HL-60 (cell line): Measurements from ENCODE around the gene ZSCAN30.

Source experiments
- DNase-seq, 2 experiments: peaks; one replicate each; pipeline ENCODE4 v3.0.0-alpha.2; 2010 to 2020; ENCODE audit warnings: low read depth in 1 of 2, low spot score in 1 of 2
- H3K27ac ChIP-seq: fragments of 250-450 bp; sonication (Bioruptor Pico); replicated peaks from 2 replicates; pipeline ENCODE4 v1.5.1; 2020; ENCODE audit warnings: mild to moderate bottlenecking, moderate library complexity
- H3K27me3 ChIP-seq: fragments of 250-450 bp; sonication (Bioruptor Pico); 2 replicates; pipeline ENCODE4 v1.5.1; 2021; ENCODE audit warnings: mild to moderate bottlenecking, moderate library complexity; ENCODE audit not compliant: insufficient read depth, poor library complexity, severe bottlenecking
- H3K4me3 ChIP-seq: replicated peaks from 2 replicates; pipeline ENCODE4 v1.5.1; 2011; ENCODE audit warnings: mild to moderate bottlenecking, control low read depth, low read length; ENCODE audit not compliant: insufficient read depth
- GABPA ChIP-seq: IDR thresholded peaks from 2 replicates; pipeline ENCODE4 v1.6.1; 2012; ENCODE audit warnings: low read depth
- POLR2AphosphoS5 ChIP-seq: IDR thresholded peaks from 2 replicates; pipeline ENCODE4 v1.6.1; 2012; ENCODE audit warnings: low read depth
- SPI1 ChIP-seq: IDR thresholded peaks from 2 replicates; pipeline ENCODE4 v1.6.1; 2012; ENCODE audit warnings: low read depth, mild to moderate bottlenecking, borderline replicate concordance
- TF ChIP-seq, protein P1 (sequence below): IDR thresholded peaks from one replicate; pipeline ENCODE4 v1.5.1; 2011; ENCODE audit warnings: low read length, control low read depth, inconsistent platforms; ENCODE audit not compliant: insufficient read depth
- TF ChIP-seq, protein P2 (sequence below): IDR thresholded peaks from 2 replicates; pipeline ENCODE4 v1.6.1; 2012; ENCODE audit warnings: low read depth; ENCODE audit not compliant: insufficient replicate concordance

The ZSCAN30 gene

DNA sequence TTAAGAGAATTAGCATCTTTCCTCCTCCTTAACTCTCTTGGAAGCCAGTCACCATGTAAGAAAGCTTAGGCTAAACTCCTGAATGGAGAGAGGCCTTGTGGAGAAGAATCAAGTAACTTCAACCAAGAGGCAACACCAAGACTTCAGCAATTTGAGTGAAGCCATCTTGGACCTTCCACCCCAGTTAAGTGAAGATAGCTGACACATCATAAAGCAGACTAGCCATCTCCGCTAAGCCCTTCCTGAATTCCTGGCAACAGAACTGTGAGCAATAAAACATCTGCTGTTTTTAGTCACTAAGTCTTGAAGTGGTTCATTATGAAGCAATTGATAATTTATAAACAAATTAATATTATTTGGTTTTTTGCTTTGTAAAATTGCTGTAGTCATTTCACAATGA is 50.7 kb downstream of the ZSCAN30 start:
- Histone ChIP-seq H3K27me3 (no peaks in the 10 kb centered on the region), H3K27ac (no peak overlapping the region), H3K4me3 (no peak overlapping the region)
- DNase-seq: no peak
- TF ChIP-seq GABPA: no peak
- no peak for TF ChIP-seq SPI1
- TF ChIP-seq, protein P1, sequence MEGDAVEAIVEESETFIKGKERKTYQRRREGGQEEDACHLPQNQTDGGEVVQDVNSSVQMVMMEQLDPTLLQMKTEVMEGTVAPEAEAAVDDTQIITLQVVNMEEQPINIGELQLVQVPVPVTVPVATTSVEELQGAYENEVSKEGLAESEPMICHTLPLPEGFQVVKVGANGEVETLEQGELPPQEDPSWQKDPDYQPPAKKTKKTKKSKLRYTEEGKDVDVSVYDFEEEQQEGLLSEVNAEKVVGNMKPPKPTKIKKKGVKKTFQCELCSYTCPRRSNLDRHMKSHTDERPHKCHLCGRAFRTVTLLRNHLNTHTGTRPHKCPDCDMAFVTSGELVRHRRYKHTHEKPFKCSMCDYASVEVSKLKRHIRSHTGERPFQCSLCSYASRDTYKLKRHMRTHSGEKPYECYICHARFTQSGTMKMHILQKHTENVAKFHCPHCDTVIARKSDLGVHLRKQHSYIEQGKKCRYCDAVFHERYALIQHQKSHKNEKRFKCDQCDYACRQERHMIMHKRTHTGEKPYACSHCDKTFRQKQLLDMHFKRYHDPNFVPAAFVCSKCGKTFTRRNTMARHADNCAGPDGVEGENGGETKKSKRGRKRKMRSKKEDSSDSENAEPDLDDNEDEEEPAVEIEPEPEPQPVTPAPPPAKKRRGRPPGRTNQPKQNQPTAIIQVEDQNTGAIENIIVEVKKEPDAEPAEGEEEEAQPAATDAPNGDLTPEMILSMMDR: no peak
- TF ChIP-seq, protein P2, sequence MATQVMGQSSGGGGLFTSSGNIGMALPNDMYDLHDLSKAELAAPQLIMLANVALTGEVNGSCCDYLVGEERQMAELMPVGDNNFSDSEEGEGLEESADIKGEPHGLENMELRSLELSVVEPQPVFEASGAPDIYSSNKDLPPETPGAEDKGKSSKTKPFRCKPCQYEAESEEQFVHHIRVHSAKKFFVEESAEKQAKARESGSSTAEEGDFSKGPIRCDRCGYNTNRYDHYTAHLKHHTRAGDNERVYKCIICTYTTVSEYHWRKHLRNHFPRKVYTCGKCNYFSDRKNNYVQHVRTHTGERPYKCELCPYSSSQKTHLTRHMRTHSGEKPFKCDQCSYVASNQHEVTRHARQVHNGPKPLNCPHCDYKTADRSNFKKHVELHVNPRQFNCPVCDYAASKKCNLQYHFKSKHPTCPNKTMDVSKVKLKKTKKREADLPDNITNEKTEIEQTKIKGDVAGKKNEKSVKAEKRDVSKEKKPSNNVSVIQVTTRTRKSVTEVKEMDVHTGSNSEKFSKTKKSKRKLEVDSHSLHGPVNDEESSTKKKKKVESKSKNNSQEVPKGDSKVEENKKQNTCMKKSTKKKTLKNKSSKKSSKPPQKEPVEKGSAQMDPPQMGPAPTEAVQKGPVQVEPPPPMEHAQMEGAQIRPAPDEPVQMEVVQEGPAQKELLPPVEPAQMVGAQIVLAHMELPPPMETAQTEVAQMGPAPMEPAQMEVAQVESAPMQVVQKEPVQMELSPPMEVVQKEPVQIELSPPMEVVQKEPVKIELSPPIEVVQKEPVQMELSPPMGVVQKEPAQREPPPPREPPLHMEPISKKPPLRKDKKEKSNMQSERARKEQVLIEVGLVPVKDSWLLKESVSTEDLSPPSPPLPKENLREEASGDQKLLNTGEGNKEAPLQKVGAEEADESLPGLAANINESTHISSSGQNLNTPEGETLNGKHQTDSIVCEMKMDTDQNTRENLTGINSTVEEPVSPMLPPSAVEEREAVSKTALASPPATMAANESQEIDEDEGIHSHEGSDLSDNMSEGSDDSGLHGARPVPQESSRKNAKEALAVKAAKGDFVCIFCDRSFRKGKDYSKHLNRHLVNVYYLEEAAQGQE: no peak
- no peak for TF ChIP-seq POLR2AphosphoS5

DNA sequence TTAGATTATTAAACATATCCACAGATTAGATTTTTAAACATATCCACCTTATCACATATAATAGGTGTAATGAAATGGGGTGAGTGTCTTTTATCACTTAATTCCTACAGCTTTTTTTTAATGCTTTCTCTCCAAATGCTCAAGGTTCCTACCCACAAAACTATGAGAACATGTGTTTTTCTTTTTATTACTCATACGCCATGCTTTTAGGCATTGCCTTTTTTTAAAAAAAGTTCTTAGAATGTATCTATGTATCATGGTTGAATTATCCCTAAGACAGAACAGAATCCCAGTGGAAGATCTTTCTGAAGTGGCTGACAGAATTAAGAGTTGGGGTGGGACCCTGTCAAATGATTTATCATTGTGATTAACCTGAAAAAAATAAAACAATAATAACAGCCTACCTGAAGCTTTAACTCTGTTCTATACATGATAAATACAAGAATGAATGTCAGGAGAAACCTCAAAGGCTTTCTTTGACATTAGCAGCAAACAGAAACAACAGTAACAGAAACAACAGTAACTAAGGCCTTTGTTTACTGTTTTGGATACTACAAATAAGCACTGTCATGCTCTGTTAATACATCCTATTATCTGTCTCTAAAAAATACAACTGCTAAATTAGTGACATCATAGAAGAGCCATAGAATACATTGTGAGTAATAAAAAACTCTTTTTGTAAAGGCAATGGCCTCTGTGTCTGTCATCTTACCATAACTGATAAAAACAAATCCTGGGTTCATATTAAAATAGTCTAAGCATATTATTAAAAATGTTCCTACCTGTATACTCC is 53.3 kb downstream of the ZSCAN30 start:
- TF ChIP-seq SPI1 (no peak), POLR2AphosphoS5 (no peak), GABPA (no peak)
- TF ChIP-seq, protein P2: no peak
- TF ChIP-seq, protein P1: no peak
- H3K27me3 ChIP-seq: no peaks in the 10 kb centered on the region
- H3K27ac ChIP-seq: no peak overlapping the region
- no peak for DNase-seq
- H3K4me3 ChIP-seq: no peak overlapping the region

DNA sequence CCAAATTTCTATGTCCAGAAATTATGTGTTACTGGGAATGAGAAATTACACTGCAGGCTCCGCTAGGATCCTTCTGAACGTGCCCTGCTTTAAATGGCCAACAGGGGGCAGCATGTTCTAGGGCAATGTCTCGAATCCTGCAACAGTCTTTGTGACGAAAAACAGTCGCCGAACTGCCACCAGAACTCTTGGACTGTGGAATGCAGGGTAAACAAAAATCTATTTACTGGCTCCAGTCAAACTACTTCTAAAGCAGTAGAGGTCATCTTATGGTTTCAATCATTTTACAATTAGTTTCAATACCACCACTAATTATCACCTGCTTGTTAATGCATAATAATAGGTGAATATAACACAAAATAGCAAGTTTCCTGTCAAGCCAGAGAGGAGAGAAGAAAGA is 59.0 kb downstream of the ZSCAN30 start:
- TF ChIP-seq POLR2AphosphoS5 (no peak), SPI1 (no peak)
- TF ChIP-seq, protein P1: peak; percentile 96
- no peak overlapping the region for H3K27ac ChIP-seq
- no peak overlapping the region; the same call in 1 of the 2 replicates for H3K4me3 ChIP-seq
- H3K27me3 ChIP-seq: no peaks in the 10 kb centered on the region
- DNase-seq: peak; percentile 81 to 85

DNA sequence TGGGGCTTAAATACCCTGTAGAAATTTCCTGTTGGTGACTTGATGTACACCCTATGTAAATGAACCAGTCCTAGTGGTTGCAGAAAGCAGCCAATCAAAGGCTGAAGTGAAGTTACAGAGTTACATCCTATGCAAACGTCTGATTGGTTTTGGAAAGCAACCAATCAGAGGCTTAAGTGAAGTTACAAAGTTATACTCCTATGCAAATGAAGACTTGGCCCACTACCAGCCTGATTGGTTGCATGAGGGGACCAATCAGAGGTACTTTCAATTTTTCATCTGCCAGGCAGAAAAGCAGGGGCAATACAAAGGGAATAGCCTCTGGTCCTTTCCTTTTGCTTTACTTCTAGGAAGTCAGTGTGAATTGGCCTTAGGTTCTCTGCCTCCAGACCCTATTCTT is 62.8 kb downstream of the ZSCAN30 start:
- no peaks in the 10 kb centered on the region for H3K27me3 ChIP-seq
- TF ChIP-seq POLR2AphosphoS5: no peak
- no peak for TF ChIP-seq GABPA
- TF ChIP-seq, protein P2: no peak
- TF ChIP-seq, protein P1: no peak
- TF ChIP-seq SPI1: no peak
- H3K4me3 ChIP-seq: no peak overlapping the region
- DNase-seq: no peak
- no peak overlapping the region for H3K27ac ChIP-seq
